Calu3 (cell line): ENCODE measurements around the gene TMEM240. TPM values are rescaled to one million over a fixed set of nuclear protein-coding genes. Genes with fewer than 3 reads are reported as not detected.
"Not testable (repeated sequence)": the region's sequence is repeated elsewhere in the genome, so short reads cannot be mapped to it uniquely, and the experiment has no call there.

Source experiments
- BruUV-seq: library from RNA; stranded (reverse); fragments of 400-500 nt; replicated peaks from 2 replicates; lab custom pipeline; 2021; lab: Mats Ljungman, UMichigan
- CTCF ChIA-PET: fragments of 300-600 bp; sonication (Branson Sonifier 250); formaldehyde crosslinking; loops from one replicate; lab custom pipeline; 2022; ENCODE audit warnings: antibody characterized with exemption; lab: Charles Lee
- DNase-seq: peaks from one replicate; pipeline ENCODE4 v3.0.0; 2022
- H3K27ac Mint-ChIP-seq: one replicate; pipeline ENCODE4 v1.8.0; 2022; ENCODE audit warnings: mixed read lengths; ENCODE audit not compliant: unreplicated experiment
- H3K27me3 Mint-ChIP-seq: one replicate; pipeline ENCODE4 v1.8.0; 2022; ENCODE audit warnings: mixed read lengths; ENCODE audit not compliant: unreplicated experiment
- H3K36me3 Mint-ChIP-seq: one replicate; pipeline ENCODE4 v1.8.0; 2022; ENCODE audit warnings: mild to moderate bottlenecking, moderate library complexity, mixed read lengths; ENCODE audit not compliant: insufficient read depth, unreplicated experiment
- H3K4me1 Mint-ChIP-seq: one replicate; pipeline ENCODE4 v1.8.0; 2022; ENCODE audit warnings: mild to moderate bottlenecking, low read depth, mixed read lengths; ENCODE audit not compliant: unreplicated experiment
- H3K4me3 Mint-ChIP-seq: one replicate; pipeline ENCODE4 v1.8.0; 2022; ENCODE audit warnings: mild to moderate bottlenecking, low read depth, moderate library complexity, mixed read lengths; ENCODE audit not compliant: unreplicated experiment
- H3K9me3 Mint-ChIP-seq: one replicate; pipeline ENCODE4 v1.8.0; 2022; ENCODE audit warnings: low read depth, mixed read lengths; ENCODE audit not compliant: unreplicated experiment
- intact Hi-C: fragments of 100-400 bp; cut with micrococcal nuclease; formaldehyde crosslinking; loops from one replicate; pipeline ENCODE4 v1.10.0; 2022; ENCODE audit not compliant: unreplicated experiment
- total RNA-seq: library from RNA; stranded (reverse); gene quantifications from 2 replicates; pipeline ENCODE4 v1.2.3, GENCODE V29; 2022
- TF ChIP-seq, protein P1 (sequence below): fragments of 200-600 bp; IDR thresholded peaks from one replicate; pipeline ENCODE4 v1.8.0; 2022; ENCODE audit warnings: antibody characterized with exemption; ENCODE audit not compliant: unreplicated experiment

Gene TMEM240
- total RNA-seq, 1 experiment from 2014 or later: 5.1 TPM

DNA sequence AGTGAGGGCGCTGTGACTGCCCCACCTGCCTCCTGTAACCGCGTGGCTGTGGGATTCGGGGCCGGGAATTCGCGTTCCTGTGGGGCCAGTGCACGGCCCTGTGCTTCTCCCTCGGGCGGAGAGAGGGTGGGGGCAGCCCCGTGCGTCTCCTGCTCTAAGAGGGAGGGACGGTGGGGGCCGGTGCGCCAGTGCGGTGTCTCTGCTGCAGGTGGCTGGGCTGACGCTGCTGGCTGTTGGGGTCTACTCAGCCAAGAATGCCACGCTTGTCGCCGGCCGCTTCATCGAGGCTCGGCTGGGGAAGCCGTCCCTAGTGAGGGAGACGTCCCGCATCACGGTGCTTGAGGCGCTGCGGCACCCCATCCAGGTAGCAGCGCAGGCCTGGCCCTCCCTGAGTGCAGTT, 17.9 kb downstream of the TMEM240 start:
- BruUV-seq, H3K4me3 Mint-ChIP-seq, H3K27me3 Mint-ChIP-seq, H3K4me1 Mint-ChIP-seq, H3K27ac Mint-ChIP-seq, H3K9me3 Mint-ChIP-seq, DNase-seq, intact Hi-C loops, CTCF ChIA-PET: not testable (repeated sequence)
- H3K36me3 Mint-ChIP-seq: peaks cover 31% of the 10 kb centered on the region

DNA sequence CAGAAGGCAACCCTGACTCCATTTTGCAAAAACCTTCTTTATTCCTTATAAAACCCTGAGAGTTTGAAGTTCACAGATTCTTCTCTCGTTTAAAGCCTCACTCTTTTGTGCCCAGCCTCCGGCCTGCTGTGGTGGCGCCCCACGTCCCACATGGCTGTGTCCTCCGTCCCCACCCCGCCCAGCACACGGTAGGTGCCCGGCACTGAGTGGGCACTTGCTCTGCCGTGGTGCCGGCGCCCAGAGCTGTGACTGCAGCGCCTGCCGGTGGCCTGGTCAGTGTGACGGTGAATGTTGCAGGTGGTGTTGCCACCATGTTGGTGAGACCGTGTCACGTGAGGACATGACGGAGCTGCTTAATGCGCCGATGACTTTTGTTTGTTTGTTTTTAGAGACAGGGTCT, 19.1 kb downstream of the TMEM240 start:
- no TSS peak for BruUV-seq
- Mint-ChIP-seq H3K4me1 (no peaks in the 10 kb centered on the region), H3K27ac (no peak overlapping the region), H3K36me3 (peaks cover 31% of the 10 kb centered on the region), H3K27me3 (no peaks in the 10 kb centered on the region), H3K9me3 (no peaks in the 10 kb centered on the region), H3K4me3 (no peak overlapping the region)
- DNase-seq: no peak
- intact Hi-C loops: no loop called here
- CTCF ChIA-PET: no interaction called here
- TF ChIP-seq, protein P1, sequence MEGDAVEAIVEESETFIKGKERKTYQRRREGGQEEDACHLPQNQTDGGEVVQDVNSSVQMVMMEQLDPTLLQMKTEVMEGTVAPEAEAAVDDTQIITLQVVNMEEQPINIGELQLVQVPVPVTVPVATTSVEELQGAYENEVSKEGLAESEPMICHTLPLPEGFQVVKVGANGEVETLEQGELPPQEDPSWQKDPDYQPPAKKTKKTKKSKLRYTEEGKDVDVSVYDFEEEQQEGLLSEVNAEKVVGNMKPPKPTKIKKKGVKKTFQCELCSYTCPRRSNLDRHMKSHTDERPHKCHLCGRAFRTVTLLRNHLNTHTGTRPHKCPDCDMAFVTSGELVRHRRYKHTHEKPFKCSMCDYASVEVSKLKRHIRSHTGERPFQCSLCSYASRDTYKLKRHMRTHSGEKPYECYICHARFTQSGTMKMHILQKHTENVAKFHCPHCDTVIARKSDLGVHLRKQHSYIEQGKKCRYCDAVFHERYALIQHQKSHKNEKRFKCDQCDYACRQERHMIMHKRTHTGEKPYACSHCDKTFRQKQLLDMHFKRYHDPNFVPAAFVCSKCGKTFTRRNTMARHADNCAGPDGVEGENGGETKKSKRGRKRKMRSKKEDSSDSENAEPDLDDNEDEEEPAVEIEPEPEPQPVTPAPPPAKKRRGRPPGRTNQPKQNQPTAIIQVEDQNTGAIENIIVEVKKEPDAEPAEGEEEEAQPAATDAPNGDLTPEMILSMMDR: no peak

DNA sequence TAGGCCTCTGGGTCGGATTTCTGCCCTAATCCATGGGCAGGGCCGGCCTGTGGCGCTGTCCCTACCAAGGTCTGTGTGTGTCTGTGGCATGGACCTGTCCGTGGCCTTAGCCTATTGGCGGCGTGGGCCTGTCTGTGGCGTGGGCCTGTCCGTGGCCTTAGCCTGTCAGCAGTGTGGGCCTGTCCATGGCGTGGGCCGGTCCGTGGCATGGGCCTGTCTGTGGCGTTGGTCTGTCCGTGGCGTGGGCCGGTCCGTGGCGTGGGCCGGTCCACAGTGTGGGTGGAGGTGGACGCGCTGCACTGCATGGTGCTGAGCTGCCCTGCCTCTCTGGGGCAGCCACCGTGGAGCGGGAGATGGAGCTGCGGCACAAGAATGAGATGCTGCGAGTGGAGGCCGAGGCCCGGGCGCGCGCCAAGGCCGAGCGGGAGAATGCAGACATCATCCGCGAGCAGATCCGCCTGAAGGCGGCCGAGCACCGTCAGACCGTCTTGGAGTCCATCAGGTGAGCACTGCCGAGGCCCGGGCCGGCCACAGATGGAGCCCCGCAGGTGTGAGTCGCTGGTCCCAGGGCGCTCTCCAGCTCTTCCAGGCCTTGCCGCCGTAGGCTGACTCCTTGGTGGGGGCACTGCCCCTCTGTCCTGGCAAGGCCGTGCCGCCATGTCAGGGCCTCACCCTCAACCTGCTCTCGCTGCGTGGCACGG, 20.5 kb downstream of the TMEM240 start:
- H3K9me3 Mint-ChIP-seq, H3K27me3 Mint-ChIP-seq, H3K4me1 Mint-ChIP-seq, DNase-seq, H3K4me3 Mint-ChIP-seq, H3K27ac Mint-ChIP-seq, intact Hi-C loops, CTCF ChIA-PET, BruUV-seq: not testable (repeated sequence)
- H3K36me3 Mint-ChIP-seq: peaks cover 24% of the 10 kb centered on the region

DNA sequence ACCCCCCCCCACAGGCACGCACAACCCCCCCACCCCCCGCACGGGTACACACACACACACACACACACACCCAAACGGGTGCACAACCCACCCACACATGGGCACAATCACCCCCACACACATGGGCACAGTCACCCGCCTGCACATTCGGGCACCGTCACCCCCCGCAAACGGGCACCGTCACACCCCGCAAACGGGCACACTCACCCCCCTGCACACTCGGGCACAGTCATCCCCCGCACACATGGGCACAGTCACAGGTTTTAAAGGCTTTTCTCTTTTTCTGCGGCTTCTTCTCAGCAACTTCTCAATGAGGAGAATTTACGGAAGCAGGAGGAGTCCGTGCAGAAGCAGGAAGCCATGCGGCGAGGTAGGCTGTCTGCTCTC, 21.8 kb downstream of the TMEM240 start:
- H3K27ac Mint-ChIP-seq, H3K27me3 Mint-ChIP-seq, BruUV-seq, H3K4me1 Mint-ChIP-seq, intact Hi-C loops, H3K4me3 Mint-ChIP-seq, CTCF ChIA-PET, H3K9me3 Mint-ChIP-seq, DNase-seq: not testable (repeated sequence)
- peaks cover 28% of the 10 kb centered on the region for H3K36me3 Mint-ChIP-seq

DNA sequence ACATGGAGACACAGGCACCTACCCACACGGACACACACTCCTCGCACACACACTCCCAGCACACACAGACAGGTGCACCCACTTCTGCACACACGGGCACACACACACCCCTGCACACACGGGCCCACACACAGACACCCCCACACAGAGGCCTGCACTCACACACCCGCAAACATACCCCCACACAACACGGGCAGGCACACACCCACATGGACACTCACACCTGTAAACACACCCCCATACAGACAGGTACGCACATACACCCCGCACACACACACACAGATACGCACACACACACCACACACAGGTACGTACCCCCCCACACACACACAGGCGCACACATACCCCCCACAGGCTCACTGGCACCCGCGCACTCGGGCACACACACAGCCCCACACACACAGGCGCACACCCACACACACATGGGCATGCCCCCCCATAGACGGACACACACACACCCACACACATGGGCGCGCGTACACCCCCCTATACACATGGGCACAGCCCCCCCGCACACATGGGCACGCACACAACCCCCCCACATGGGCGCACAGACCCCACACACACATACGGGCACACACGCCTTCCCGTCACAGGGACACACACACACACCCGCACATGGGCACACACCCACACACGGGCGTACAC, 22.3 kb downstream of the TMEM240 start:
- intact Hi-C loops: no loop called here
- CTCF ChIA-PET: no interaction called here
- no TSS peak for BruUV-seq
- Mint-ChIP-seq H3K4me1 (peaks cover 6% of the 10 kb centered on the region), H3K27me3 (no peaks in the 10 kb centered on the region), H3K4me3 (no peak overlapping the region), H3K36me3 (peaks cover 31% of the 10 kb centered on the region), H3K9me3 (no peaks in the 10 kb centered on the region), H3K27ac (no peak overlapping the region)
- DNase-seq: no peak
- TF ChIP-seq, protein P1: no peak

DNA sequence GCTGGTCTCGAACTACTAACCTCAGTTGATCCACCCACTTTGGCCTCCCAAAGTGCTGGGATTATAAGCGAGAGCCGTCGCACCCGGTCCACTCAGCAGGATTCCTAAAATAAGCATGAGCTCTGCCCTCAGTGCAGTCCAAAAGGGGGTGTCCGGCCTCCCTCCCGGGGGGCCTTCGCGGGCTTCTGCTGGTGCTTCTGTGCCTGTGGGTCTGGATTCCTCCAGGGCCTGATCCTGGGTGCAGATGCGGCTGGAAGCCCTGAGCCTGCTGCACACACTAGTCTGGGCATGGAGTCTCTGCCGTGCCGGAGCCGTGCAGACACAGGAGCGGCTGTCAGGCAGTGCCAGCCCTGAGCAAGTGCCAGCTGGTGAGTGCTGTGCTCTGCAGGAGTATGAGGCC, 23.5 kb downstream of the TMEM240 start:
- H3K9me3 Mint-ChIP-seq, H3K4me3 Mint-ChIP-seq, BruUV-seq, intact Hi-C loops, H3K4me1 Mint-ChIP-seq, H3K27me3 Mint-ChIP-seq, H3K27ac Mint-ChIP-seq, DNase-seq, CTCF ChIA-PET: not testable (repeated sequence)
- H3K36me3 Mint-ChIP-seq: peaks cover 35% of the 10 kb centered on the region

DNA sequence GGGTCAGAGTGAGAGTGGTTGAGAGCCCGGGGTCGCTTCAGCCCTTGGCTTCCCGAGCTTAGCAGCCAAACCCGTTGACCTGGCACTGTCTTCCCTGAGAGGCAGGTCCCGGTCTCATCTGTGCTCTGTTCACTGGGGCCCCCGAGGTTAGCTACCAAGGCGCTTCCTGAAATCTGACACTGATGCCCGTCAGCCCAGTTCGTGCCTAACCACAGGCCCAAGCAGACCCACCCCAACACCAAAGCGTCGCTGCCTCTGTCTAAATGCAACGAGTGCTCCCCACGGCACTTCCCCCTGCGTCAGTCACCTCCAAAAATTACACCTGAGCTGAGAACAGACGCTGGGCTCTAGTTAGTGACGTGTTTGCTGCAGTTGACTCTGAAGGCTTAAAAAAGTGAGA, 26.0 kb downstream of the TMEM240 start:
- H3K27ac Mint-ChIP-seq, BruUV-seq, H3K4me1 Mint-ChIP-seq, H3K9me3 Mint-ChIP-seq, intact Hi-C loops, DNase-seq, H3K4me3 Mint-ChIP-seq, CTCF ChIA-PET, H3K27me3 Mint-ChIP-seq: not testable (repeated sequence)
- H3K36me3 Mint-ChIP-seq: peaks cover 44% of the 10 kb centered on the region

DNA sequence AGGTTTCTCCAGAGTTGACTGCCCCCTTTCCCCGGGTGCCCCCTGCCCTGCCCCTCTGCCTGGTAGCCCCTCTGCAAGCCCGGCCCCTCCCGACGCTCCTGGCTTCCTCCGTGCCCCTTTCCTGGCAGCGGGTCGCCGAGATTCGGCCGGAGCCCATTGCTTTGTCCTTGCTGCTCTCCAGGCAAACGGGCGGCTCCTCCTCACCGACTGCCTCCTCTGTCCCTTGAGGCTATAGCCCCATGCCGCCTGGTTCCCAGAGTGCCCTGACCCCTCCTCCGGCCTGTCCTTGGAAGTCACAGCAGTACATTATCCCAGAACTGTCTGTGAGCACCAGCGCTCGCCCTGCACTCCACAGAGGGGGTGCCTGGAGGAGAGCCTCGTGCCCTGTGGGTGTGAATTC, 26.7 kb downstream of the TMEM240 start:
- H3K4me1 Mint-ChIP-seq, H3K27me3 Mint-ChIP-seq, CTCF ChIA-PET, DNase-seq, H3K9me3 Mint-ChIP-seq, BruUV-seq, intact Hi-C loops: not testable (repeated sequence)
- H3K4me3 Mint-ChIP-seq: peak overlapping the region; percentile 78
- H3K27ac Mint-ChIP-seq: peak overlapping the region; percentile 83
- peaks cover 42% of the 10 kb centered on the region for H3K36me3 Mint-ChIP-seq
